GM12892 (cell line): ENCODE measurements around the gene IDUA.

Experiments
- POLR2A ChIP-seq: IDR thresholded peaks from 2 replicates; pipeline ENCODE4 v1.6.1; 2011; ENCODE audit warnings: low read depth, low read length, control low read depth
- POLR2AphosphoS5 ChIP-seq: IDR thresholded peaks from 2 replicates; pipeline ENCODE4 v1.6.1; 2011; ENCODE audit warnings: low read depth, low read length, control low read depth
- TAF1 ChIP-seq: IDR thresholded peaks from 2 replicates; pipeline ENCODE4 v1.6.1; 2011; ENCODE audit warnings: low read depth, mild to moderate bottlenecking, control low read depth, low read length, borderline replicate concordance

DNA sequence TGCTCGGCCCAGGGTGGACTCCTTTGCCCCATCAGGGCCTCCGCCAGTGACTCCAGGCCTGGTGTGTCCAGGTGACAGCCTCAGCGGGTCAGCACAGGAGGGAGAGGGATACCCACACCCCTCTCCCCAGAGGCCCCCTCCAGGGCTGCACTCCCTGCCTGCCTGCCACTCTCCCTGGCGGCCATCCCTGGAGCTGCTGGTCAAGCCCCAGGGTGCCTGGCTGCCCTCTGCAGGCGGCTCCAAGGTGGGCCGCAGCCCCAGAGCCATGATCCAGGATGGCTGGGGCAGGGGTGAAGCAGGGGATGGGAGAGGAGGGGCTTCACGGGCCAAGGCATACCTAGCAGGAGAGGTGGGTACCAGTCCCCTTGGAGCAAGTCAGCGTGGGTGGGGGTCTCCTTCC is 28.3 kb downstream of the IDUA start:
- TF ChIP-seq POLR2A (no peak), POLR2AphosphoS5 (no peak), TAF1 (no peak)
